ENCODE measurements around the gene C19orf33.

DNA sequence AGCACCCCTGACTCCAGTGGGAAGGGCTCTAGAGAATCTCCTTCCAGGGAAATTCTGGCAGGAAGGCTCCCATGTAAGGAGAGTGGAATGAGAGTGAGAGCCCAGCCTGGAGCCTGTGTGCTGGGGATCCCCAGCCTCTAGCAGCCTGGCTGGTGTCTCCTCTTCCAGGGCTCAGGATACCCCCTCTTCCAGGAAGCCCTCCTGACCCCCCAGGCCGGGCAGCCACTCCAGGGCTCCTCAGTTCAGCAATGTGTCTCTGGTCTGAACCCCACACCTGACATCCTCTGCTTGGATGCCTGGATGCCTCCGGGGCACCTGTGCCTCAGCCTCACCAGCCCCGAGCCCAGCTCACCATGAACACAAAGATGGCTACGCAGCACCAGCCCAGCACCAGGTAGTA, 3.0 kb downstream of the C19orf33 start:
- TF ChIP-seq POLR2A (IDR thresholded peaks at IDR 0.05; ENCODE audit: low read length) (no peak), GATA1 (IDR thresholded peaks at IDR 0.05; ENCODE audit: low read depth, low read length) (no peak)
